Measurements from ENCODE around the gene CCZ1B. TPM values are rescaled to one million over a fixed set of nuclear protein-coding genes. Genes with fewer than 3 reads are reported as not detected.
"Not testable (repeated sequence)": the region's sequence is repeated elsewhere in the genome, so short reads cannot be mapped to it uniquely, and the experiment has no call there.

Gene CCZ1B
- total RNA-seq, 1 experiment from 2014 or later, result 54.5 TPM

DNA sequence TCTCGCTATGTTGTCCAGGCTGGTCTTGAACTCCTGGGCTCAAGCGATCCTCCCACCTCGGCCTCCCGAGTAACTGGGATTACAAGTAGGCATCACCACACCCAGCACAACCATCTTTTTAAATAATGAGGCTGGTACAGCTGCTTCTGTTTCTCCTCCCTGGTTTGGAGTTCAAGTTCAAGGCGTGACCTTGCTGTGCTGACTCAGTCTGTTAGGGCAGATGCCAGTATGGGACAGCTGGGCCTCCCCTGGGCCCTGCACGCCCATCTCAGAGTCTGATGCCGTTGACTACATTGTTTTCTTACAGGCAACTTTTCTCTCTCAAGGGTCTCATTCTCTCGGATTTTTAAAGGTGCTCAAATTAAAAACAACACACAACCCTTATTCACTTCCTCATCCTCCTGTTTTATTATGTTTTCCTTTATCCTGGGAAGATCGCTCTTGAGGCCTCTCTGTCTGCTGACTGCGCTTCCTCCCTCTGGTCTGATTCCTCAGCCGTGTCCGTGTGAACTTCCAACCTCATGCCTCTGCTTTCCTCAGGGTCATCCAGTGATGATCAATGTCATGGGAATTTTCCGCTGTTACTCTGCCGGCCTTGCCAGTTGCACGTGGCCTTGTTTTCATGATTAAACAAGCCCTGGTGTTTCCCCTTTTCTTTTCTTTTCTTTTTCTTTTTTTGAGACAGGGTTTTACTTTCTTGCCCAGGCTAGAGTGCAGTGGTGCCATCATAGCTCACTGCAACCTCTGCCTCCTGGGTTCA, 33.8 kb downstream of the CCZ1B start:
- H3K4me2 ChIP-seq (ENCODE audit: low read length); POLR2A ChIA-PET; RAD21 ChIA-PET (ENCODE audit: low non-redundant PET in 1 of 2, low total read pairs in 2 of 2, uncharacterized antibody in 2 of 2, unreplicated experiment in 2 of 2); H3K4me1 ChIP-seq (ENCODE audit: control insufficient read depth in 1 of 2, insufficient read depth in 2 of 2, low read length in 2 of 2); H2AFZ ChIP-seq (ENCODE audit: low read depth, low read length, poor library complexity, severe bottlenecking); BruUV-seq (replicated peaks); H3K27ac ChIP-seq (ENCODE audit: low read depth, low read length); H3K9me2 ChIP-seq (ENCODE audit: insufficient read depth); H3K36me3 ChIP-seq (ENCODE audit: control insufficient read depth in 1 of 2, insufficient read depth in 2 of 2, low read length in 2 of 2); H3K27me3 ChIP-seq (ENCODE audit: insufficient read depth, low read length); H3K79me2 ChIP-seq (ENCODE audit: insufficient read depth, low read length); H3K9ac ChIP-seq (ENCODE audit: low read length); DNase-seq (ENCODE audit: low read depth, low spot score); H3K9me3 ChIP-seq (ENCODE audit: control insufficient read depth in 1 of 2, insufficient read depth in 1 of 2, low read depth in 1 of 2, low read length in 2 of 2); H3K4me3 ChIP-seq (replicated peaks in 1 of 2; ENCODE audit: low read depth in 1 of 2, low read length in 2 of 2); H4K20me1 ChIP-seq (ENCODE audit: insufficient read depth); intact Hi-C loops (cut with micrococcal nuclease); CTCF ChIA-PET: not testable (repeated sequence)
- peak; percentile 55 for ATAC-seq

DNA sequence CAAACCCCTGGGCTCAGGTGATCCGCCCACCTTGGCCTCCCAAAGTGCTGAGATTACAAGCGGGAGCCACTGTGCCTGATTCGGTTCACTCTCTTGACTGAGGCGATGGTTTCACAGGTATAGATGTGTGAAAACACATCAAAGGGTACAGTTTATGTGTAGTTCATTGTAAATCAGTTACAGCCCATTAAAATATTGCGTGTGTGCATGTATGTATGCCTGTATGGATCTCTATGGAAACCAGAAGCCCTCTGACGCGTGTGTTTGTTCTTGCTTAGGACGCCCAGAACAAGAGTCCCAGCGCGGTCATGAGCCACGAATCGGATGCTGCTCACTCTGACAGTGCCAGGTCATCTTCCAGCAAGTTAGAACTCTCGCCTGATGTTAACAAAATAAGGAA, 36.7 kb downstream of the CCZ1B start:
- H2AFZ ChIP-seq (ENCODE audit: low read depth, low read length, poor library complexity, severe bottlenecking); RAD21 ChIA-PET (ENCODE audit: low non-redundant PET in 1 of 2, low total read pairs in 2 of 2, uncharacterized antibody in 2 of 2, unreplicated experiment in 2 of 2); ATAC-seq; intact Hi-C loops (cut with micrococcal nuclease); H3K9me3 ChIP-seq (ENCODE audit: control insufficient read depth in 1 of 2, insufficient read depth in 1 of 2, low read depth in 1 of 2, low read length in 2 of 2); H4K20me1 ChIP-seq (ENCODE audit: insufficient read depth); DNase-seq (ENCODE audit: low read depth, low spot score); H3K4me2 ChIP-seq (ENCODE audit: low read length); CTCF ChIA-PET; H3K79me2 ChIP-seq (ENCODE audit: insufficient read depth, low read length); H3K9me2 ChIP-seq (ENCODE audit: insufficient read depth); H3K9ac ChIP-seq (ENCODE audit: low read length); H3K27me3 ChIP-seq (ENCODE audit: insufficient read depth, low read length); H3K27ac ChIP-seq (ENCODE audit: low read depth, low read length); BruUV-seq (replicated peaks); H3K36me3 ChIP-seq (ENCODE audit: control insufficient read depth in 1 of 2, insufficient read depth in 2 of 2, low read length in 2 of 2); POLR2A ChIA-PET; H3K4me3 ChIP-seq (replicated peaks in 1 of 2; ENCODE audit: low read depth in 1 of 2, low read length in 2 of 2); H3K4me1 ChIP-seq (ENCODE audit: control insufficient read depth in 1 of 2, insufficient read depth in 2 of 2, low read length in 2 of 2): not testable (repeated sequence)

DNA sequence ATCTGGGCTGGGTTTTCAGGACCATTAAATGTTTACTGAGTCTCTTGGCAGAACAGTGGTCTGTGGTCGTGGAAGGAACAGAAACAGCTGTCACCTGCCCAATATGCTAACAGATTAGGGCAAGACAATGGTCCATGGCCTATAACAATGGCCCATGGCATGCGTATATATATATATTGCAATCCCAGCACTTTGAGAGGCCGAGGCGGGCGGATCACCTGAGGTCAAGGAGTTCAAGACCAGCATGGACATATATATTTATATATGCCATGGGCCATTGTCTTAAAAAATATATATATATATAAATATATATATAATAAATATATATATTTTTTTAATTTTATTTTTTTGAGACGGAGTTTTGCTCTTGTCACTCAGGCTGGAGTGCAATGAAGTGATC, 44.5 kb downstream of the CCZ1B start:
- H3K9me2 ChIP-seq (ENCODE audit: insufficient read depth); CTCF ChIA-PET; H3K9me3 ChIP-seq (ENCODE audit: control insufficient read depth in 1 of 2, insufficient read depth in 1 of 2, low read depth in 1 of 2, low read length in 2 of 2); intact Hi-C loops (cut with micrococcal nuclease); H3K27ac ChIP-seq (ENCODE audit: low read depth, low read length); H3K4me2 ChIP-seq (ENCODE audit: low read length); H3K79me2 ChIP-seq (ENCODE audit: insufficient read depth, low read length); ATAC-seq; H2AFZ ChIP-seq (ENCODE audit: low read depth, low read length, poor library complexity, severe bottlenecking); H4K20me1 ChIP-seq (ENCODE audit: insufficient read depth); BruUV-seq (replicated peaks); POLR2A ChIA-PET; H3K27me3 ChIP-seq (ENCODE audit: insufficient read depth, low read length); H3K4me1 ChIP-seq (ENCODE audit: control insufficient read depth in 1 of 2, insufficient read depth in 2 of 2, low read length in 2 of 2); DNase-seq (ENCODE audit: low read depth, low spot score); RAD21 ChIA-PET (ENCODE audit: low non-redundant PET in 1 of 2, low total read pairs in 2 of 2, uncharacterized antibody in 2 of 2, unreplicated experiment in 2 of 2); H3K4me3 ChIP-seq (replicated peaks in 1 of 2; ENCODE audit: low read depth in 1 of 2, low read length in 2 of 2); H3K9ac ChIP-seq (ENCODE audit: low read length); H3K36me3 ChIP-seq (ENCODE audit: control insufficient read depth in 1 of 2, insufficient read depth in 2 of 2, low read length in 2 of 2): not testable (repeated sequence)

GRCh38 chr7:6761186-6761585, 64.9 kb downstream of the CCZ1B start:
- intact Hi-C loops (cut with micrococcal nuclease); H3K9me2 ChIP-seq (ENCODE audit: insufficient read depth); ATAC-seq; CTCF ChIA-PET; H3K4me1 ChIP-seq (ENCODE audit: control insufficient read depth in 1 of 2, insufficient read depth in 2 of 2, low read length in 2 of 2); H3K27me3 ChIP-seq (ENCODE audit: insufficient read depth, low read length); H3K4me2 ChIP-seq (ENCODE audit: low read length); H3K4me3 ChIP-seq (replicated peaks in 1 of 2; ENCODE audit: low read depth in 1 of 2, low read length in 2 of 2); RAD21 ChIA-PET (ENCODE audit: low non-redundant PET in 1 of 2, low total read pairs in 2 of 2, uncharacterized antibody in 2 of 2, unreplicated experiment in 2 of 2); H3K79me2 ChIP-seq (ENCODE audit: insufficient read depth, low read length); H3K36me3 ChIP-seq (ENCODE audit: control insufficient read depth in 1 of 2, insufficient read depth in 2 of 2, low read length in 2 of 2); POLR2A ChIA-PET; H3K27ac ChIP-seq (ENCODE audit: low read depth, low read length); BruUV-seq (replicated peaks); H3K9ac ChIP-seq (ENCODE audit: low read length); DNase-seq (ENCODE audit: low read depth, low spot score); H2AFZ ChIP-seq (ENCODE audit: low read depth, low read length, poor library complexity, severe bottlenecking); H3K9me3 ChIP-seq (ENCODE audit: control insufficient read depth in 1 of 2, insufficient read depth in 1 of 2, low read depth in 1 of 2, low read length in 2 of 2); H4K20me1 ChIP-seq (ENCODE audit: insufficient read depth): not testable (repeated sequence)
